ENCODE measurements around the gene F10. TPM values are rescaled to one million over a fixed set of nuclear protein-coding genes. Genes with fewer than 3 reads are reported as not detected.

F10 gene
- total and polyA plus RNA-seq, 2 experiments from 2014 or later = 0.76 to 1.6 TPM

GRCh38 chr13:113112893-113113845 is 9.4 kb upstream of the F10 start (continued):
- TF ChIP-seq, protein P1, sequence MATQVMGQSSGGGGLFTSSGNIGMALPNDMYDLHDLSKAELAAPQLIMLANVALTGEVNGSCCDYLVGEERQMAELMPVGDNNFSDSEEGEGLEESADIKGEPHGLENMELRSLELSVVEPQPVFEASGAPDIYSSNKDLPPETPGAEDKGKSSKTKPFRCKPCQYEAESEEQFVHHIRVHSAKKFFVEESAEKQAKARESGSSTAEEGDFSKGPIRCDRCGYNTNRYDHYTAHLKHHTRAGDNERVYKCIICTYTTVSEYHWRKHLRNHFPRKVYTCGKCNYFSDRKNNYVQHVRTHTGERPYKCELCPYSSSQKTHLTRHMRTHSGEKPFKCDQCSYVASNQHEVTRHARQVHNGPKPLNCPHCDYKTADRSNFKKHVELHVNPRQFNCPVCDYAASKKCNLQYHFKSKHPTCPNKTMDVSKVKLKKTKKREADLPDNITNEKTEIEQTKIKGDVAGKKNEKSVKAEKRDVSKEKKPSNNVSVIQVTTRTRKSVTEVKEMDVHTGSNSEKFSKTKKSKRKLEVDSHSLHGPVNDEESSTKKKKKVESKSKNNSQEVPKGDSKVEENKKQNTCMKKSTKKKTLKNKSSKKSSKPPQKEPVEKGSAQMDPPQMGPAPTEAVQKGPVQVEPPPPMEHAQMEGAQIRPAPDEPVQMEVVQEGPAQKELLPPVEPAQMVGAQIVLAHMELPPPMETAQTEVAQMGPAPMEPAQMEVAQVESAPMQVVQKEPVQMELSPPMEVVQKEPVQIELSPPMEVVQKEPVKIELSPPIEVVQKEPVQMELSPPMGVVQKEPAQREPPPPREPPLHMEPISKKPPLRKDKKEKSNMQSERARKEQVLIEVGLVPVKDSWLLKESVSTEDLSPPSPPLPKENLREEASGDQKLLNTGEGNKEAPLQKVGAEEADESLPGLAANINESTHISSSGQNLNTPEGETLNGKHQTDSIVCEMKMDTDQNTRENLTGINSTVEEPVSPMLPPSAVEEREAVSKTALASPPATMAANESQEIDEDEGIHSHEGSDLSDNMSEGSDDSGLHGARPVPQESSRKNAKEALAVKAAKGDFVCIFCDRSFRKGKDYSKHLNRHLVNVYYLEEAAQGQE (IDR thresholded peaks at IDR 0.05; ENCODE audit: unreplicated experiment) = no peak
- TF ChIP-seq NANOG (IDR thresholded peaks at IDR 0.05; ENCODE audit: borderline replicate concordance) = no peak
- no peak for TF ChIP-seq ZNF114 (CRISPR knock-in tag; IDR thresholded peaks at IDR 0.05)
- no peak for TF ChIP-seq JUNB (IDR thresholded peaks at IDR 0.05; ENCODE audit: unreplicated experiment)
- TF ChIP-seq CREB1 (CRISPR knock-in tag; IDR thresholded peaks at IDR 0.05; ENCODE audit: low read depth) = no peak
- TF ChIP-seq EZH2phosphoT487 (IDR thresholded peaks at IDR 0.05; ENCODE audit: unreplicated experiment) = no peak
- TF ChIP-seq STAT1 (IDR thresholded peaks at IDR 0.05; ENCODE audit: unreplicated experiment) = no peak
- TF ChIP-seq, protein P2, sequence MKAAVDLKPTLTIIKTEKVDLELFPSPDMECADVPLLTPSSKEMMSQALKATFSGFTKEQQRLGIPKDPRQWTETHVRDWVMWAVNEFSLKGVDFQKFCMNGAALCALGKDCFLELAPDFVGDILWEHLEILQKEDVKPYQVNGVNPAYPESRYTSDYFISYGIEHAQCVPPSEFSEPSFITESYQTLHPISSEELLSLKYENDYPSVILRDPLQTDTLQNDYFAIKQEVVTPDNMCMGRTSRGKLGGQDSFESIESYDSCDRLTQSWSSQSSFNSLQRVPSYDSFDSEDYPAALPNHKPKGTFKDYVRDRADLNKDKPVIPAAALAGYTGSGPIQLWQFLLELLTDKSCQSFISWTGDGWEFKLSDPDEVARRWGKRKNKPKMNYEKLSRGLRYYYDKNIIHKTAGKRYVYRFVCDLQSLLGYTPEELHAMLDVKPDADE (IDR thresholded peaks at IDR 0.05) = no peak

- Histone ChIP-seq H3K27ac (ENCODE audit: low read depth) (no peak overlapping the region), H2AFZ (no peak overlapping the region), H3K27me3 (ENCODE audit: insufficient read depth) (peaks cover 28% of the 10 kb centered on the region), H3K4me2 (no peak overlapping the region), H3K79me2 (replicated peaks; ENCODE audit: insufficient read depth) (no peaks in the 10 kb centered on the region), H4K20me1 (replicated peaks; ENCODE audit: insufficient read depth) (no peaks in the 10 kb centered on the region), H3K9me2 (ENCODE audit: insufficient read depth) (no peaks in the 10 kb centered on the region), H3K36me3 (ENCODE audit: insufficient read depth) (no peaks in the 10 kb centered on the region), H3K4me1 (ENCODE audit: insufficient read depth) (no peaks in the 10 kb centered on the region), H3F3A (replicated peaks; ENCODE audit: low read depth) (no peaks in the 10 kb centered on the region), H3K4me3 (no peak overlapping the region)
- ATAC-seq (no peak), DNase-seq (ENCODE audit: low spot score) (no peak)
- Mint-ChIP-seq H3K9me3 (peaks cover 7% of the 10 kb centered on the region; the same call in 2 of the 3 replicates), H3K36me3 (ENCODE audit: low read depth) (peaks cover 4% of the 10 kb centered on the region; the same call in 2 of the 3 replicates), H3K27ac (no peak overlapping the region), H3K4me3 (no peak overlapping the region), H3K27me3 (ENCODE audit: insufficient read depth, low read depth, poor library complexity) (peaks cover 23% of the 10 kb centered on the region), H3K4me1 (no peaks in the 10 kb centered on the region)
- TF ChIP-seq, protein P3, sequence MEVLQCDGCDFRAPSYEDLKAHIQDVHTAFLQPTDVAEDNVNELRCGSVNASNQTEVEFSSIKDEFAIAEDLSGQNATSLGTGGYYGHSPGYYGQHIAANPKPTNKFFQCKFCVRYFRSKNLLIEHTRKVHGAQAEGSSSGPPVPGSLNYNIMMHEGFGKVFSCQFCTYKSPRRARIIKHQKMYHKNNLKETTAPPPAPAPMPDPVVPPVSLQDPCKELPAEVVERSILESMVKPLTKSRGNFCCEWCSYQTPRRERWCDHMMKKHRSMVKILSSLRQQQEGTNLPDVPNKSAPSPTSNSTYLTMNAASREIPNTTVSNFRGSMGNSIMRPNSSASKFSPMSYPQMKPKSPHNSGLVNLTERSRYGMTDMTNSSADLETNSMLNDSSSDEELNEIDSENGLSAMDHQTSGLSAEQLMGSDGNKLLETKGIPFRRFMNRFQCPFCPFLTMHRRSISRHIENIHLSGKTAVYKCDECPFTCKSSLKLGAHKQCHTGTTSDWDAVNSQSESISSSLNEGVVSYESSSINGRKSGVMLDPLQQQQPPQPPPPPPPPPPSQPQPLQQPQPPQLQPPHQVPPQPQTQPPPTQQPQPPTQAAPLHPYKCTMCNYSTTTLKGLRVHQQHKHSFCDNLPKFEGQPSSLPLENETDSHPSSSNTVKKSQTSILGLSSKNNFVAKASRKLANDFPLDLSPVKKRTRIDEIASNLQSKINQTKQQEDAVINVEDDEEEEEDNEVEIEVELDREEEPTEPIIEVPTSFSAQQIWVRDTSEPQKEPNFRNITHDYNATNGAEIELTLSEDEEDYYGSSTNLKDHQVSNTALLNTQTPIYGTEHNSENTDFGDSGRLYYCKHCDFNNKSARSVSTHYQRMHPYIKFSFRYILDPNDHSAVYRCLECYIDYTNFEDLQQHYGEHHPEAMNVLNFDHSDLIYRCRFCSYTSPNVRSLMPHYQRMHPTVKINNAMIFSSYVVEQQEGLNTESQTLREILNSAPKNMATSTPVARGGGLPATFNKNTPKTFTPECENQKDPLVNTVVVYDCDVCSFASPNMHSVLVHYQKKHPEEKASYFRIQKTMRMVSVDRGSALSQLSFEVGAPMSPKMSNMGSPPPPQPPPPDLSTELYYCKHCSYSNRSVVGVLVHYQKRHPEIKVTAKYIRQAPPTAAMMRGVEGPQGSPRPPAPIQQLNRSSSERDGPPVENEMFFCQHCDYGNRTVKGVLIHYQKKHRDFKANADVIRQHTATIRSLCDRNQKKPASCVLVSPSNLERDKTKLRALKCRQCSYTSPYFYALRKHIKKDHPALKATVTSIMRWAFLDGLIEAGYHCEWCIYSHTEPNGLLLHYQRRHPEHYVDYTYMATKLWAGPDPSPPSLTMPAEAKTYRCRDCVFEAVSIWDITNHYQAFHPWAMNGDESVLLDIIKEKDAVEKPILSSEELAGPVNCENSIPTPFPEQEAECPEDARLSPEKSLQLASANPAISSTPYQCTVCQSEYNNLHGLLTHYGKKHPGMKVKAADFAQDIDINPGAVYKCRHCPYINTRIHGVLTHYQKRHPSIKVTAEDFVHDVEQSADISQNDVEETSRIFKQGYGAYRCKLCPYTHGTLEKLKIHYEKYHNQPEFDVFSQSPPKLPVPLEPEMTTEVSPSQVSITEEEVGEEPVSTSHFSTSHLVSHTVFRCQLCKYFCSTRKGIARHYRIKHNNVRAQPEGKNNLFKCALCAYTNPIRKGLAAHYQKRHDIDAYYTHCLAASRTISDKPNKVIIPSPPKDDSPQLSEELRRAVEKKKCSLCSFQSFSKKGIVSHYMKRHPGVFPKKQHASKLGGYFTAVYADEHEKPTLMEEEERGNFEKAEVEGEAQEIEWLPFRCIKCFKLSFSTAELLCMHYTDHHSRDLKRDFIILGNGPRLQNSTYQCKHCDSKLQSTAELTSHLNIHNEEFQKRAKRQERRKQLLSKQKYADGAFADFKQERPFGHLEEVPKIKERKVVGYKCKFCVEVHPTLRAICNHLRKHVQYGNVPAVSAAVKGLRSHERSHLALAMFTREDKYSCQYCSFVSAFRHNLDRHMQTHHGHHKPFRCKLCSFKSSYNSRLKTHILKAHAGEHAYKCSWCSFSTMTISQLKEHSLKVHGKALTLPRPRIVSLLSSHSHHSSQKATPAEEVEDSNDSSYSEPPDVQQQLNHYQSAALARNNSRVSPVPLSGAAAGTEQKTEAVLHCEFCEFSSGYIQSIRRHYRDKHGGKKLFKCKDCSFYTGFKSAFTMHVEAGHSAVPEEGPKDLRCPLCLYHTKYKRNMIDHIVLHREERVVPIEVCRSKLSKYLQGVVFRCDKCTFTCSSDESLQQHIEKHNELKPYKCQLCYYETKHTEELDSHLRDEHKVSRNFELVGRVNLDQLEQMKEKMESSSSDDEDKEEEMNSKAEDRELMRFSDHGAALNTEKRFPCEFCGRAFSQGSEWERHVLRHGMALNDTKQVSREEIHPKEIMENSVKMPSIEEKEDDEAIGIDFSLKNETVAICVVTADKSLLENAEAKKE (CRISPR knock-in tag; IDR thresholded peaks at IDR 0.05) = no peak
- TF ChIP-seq, protein P1 (IDR thresholded peaks at IDR 0.05; ENCODE audit: unreplicated experiment) = no peak
Measured at GRCh38 chr13:113113846-113114271, 8.7 kb upstream of the F10 start.

Measured in GM23338 (cell line).